NCI-H2081 treated with DMSO at 0.1 percent for 48 hours (cell line): ENCODE measurements around the gene DCXR.
"Not testable (repeated sequence)": the region's sequence is repeated elsewhere in the genome, so short reads cannot be mapped to it uniquely, and the experiment has no call there.

Experiments
- DNase-seq: peaks from one replicate; lab custom pipeline; 2025; lab: John Stamatoyannopoulos, UW

Gene DCXR

DNA sequence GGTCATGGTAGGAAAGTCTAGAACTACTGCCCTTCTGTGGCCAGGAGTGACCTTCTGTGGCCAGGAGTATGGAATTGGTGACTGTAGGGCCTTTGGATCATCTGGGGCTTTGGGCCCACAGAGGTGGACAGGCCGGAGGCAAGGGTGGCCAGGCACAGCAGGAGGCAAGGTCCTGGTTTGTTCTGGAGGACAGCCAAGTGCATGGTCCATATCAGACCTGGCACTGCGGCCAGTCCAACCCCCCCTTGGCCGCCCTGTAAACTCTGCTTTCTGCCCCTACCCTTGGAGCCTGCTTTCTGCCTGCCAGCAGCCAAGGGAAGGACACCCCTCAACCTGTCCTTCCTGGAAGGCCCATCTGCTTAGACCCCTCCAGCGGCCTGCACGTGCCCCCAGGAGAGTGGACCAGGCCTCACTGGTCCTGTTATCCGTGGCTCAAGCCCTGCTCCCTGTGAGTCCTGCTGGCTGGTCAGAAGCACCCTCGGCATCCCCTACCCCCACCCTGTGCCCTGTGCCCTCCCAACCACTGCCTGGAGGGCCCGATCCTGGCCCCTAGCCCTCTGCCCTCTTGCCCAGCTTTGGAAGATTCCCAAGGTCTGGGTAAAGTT is 2.3 kb upstream of the DCXR start:
- no peak for DNase-seq

- not testable (repeated sequence) for DNase-seq
Measured at GRCh38 chr17:82038796-82039409, 1.4 kb upstream of the DCXR start.

- DNase-seq = no peak
Measured at GRCh38 chr17:82037889-82038195, 345 bp upstream of the DCXR start.

- DNase-seq = no peak
Measured at GRCh38 chr17:82036634-82037091, 834 bp downstream of the DCXR start.

- no peak for DNase-seq
Measured at GRCh38 chr17:82035956-82036633, 1.4 kb downstream of the DCXR start.

DNA sequence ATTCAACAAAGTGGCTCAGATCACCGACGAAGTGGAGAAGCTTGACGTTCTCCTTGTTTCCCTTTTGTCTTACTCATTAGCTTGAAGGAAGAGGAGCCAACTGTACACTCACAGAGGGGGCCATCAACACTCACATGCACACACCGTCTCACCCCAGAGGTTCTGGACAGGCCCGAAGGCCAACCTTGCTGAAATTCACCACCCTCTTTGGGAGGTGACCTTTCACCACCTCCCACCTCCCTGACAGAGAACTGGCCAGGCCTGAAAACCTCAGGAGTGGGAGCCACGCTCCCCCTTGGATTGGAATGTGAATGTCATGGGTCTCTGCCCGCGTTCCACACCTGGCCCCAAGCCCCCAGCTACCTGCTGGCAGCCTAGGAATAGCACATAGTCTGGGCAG is 2.0 kb downstream of the DCXR start:
- DNase-seq = no peak

DNA sequence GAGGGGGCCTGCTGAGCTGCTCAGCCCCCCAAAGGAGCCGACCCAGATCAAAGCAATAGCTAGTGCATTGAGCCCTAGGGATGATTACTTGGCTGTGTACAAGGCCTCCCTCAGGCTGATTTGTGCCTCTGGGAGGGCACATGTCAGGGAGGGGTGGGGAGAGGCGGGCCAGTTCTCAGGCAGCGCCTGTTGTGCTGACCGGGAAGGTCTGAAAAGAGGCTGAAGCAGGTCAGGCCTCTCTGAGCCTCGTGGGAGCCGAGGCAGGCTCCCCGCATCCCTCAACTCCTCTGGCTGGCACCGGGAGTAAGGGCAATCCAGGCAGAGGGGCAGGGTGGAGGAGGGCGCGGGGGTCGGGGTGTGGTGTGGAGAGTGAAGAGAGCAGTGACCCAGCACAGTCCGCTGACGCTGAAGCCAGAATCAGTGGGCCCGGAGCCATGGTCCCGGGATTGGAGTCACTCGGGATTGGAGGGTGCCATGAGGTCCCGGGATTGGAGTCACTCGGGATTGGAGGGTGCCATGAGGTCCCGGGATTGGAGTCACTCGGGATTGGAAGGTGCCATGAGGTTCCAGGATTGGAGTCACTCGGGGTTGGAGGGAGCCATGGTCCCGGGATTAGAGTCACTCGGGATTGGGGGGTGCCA is 3.0 kb downstream of the DCXR start:
- no peak for DNase-seq

DNA sequence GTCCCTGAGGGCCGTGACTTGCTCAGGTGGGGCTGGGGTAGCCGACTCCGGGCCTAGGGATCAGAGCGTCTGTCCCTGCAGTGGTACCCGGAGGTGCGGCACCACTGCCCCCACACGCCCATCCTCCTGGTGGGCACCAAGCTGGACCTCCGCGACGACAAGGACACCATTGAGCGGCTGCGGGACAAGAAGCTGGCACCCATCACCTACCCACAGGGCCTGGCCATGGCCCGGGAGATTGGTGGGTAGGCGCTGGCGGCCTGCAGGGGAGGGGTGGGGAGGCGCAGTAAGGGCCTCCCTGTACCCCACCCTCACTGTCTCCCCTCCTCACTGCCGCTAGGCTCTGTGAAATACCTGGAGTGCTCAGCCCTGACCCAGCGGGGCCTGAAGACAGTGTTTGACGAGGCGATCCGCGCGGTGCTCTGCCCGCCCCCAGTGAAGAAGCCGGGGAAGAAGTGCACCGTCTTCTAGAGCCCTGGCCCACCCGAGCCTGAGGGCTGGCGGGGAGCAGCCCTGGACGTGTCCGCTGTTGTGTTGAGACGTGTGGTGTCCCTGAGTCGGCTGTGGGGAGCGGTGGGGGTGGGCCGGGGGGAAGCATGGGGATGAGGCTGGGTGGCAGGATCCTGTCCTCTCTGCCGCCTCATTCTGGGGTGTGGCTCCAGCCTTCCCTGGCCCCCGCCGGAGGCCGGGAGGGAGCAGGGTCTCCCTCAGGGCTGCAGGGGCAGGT is 4.0 kb downstream of the DCXR start:
- DNase-seq = no peak

GRCh38 chr17:82031885-82032627 is 5.4 kb downstream of the DCXR start:
- no peak for DNase-seq

DNA sequence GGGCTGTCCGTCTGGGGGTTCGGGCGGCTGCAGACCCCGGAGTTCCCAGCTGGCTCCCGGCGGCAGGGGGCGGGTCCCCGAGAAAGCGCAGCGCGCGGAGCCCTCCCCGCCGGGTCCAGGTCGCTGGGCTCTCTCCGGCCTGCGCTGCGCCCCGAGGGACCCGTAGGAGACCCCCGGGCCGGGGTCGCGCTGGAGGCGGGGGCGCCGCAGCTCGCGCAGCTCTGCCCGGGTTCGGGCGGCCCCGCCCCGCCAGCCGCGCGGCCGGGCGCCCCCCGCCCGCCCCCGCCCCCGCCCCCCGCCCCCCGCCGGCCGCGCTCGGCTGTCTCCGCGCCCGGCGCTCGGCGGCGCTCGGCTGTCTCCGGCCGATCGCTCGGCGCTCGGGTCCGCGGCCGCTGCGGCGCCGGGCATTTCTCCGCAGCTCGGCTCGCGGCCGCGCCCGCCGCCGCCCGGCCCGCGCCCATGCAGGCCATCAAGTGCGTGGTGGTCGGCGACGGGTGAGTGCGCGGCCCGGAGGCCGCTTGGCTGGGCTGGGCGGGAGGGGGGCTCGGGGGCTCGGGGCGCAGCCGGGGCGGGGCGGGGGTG is 6.1 kb downstream of the DCXR start, which contains the start of gene RAC3:
Gene RAC3, plus strand, starts transcription at position 376 of the 582 bp plus-strand sequence. Its CDS starts 84 bp downstream, at position 460.
- no peak for DNase-seq

GRCh38 chr17:82030470-82031302 is 6.8 kb downstream of the DCXR start:
- DNase-seq = peak; percentile 42

GRCh38 chr17:82029990-82030469 is 7.5 kb downstream of the DCXR start:
- DNase-seq = no peak

DNA sequence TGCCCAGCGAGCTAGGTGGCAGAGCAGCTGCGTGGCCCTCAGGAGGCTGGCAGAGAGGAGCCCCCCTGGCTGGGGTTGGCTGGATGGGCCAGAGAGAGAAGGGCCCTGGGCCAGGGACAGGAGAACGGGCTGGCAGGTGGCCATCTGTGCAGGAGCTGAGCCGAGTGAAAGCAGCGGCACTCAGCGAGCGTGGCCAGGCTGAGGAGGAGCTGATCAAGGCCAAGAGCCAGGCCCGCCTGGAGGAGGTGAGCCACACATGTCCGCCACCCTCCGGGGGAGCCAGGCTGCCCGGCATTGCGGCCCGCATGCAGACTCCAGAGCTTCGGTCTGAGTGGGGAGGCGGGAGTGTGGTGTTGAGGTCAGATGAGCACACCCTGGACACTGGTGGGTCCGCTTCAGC is 8.1 kb downstream of the DCXR start:
- no peak for DNase-seq

- DNase-seq = no peak
Measured at GRCh38 chr17:82028966-82029365, 8.5 kb downstream of the DCXR start.

- no peak for DNase-seq
Measured at GRCh38 chr17:82028246-82028645, 9.3 kb downstream of the DCXR start.

DNA sequence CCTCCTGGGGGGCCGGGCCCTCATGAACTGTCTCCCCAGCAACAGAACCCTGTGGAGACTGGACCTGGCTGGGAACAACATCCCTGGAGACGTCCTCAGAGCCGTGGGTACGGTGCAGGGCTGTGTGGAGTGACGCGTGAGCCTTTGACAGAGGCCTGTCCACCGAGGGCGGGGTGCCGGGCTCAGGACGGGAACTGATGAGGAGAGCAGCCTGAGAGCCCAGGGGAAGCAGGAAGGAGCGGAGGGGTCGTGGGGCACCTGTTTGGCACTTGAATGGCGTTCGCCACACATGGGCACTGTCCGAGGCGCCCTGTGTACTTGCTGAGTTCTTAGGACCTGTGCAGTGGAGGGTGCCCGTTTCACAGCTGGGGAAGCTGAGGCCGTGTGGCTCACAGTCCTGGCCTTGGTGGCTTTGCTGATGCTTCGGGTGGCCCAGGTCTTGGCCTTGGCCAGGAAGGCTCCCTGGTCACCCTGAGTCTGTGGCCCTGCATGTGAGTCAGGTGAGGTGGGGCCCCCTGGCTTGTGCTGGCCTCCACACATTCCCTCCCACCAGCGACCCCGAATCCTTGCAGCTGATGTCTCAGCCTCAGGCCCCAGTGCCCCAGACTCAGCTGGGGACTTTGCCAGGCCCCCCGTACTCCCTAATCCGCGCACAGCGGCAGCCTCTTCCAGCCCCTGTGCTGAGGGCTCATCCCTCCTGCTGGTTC is 11.9 kb downstream of the DCXR start:
- no peak for DNase-seq

DNA sequence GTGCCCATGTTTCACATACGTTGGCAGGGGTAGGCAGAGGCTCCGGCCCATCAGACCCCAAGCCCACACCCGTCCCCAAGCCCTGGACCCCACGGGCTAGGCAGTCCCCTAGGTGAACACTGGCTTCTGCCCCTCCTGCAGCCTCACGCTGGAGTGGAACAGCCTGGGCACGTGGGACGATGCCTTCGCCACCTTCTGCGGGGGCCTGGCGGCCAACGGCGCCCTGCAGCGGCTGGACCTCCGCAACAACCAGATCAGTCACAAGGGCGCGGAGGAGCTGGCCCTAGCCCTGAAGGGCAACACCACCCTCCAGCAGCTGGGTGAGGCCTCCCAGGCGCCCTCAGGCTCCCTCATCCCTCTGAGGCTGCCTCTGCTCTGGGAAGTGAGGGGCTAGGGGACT is 12.6 kb downstream of the DCXR start:
- DNase-seq = no peak

DNA sequence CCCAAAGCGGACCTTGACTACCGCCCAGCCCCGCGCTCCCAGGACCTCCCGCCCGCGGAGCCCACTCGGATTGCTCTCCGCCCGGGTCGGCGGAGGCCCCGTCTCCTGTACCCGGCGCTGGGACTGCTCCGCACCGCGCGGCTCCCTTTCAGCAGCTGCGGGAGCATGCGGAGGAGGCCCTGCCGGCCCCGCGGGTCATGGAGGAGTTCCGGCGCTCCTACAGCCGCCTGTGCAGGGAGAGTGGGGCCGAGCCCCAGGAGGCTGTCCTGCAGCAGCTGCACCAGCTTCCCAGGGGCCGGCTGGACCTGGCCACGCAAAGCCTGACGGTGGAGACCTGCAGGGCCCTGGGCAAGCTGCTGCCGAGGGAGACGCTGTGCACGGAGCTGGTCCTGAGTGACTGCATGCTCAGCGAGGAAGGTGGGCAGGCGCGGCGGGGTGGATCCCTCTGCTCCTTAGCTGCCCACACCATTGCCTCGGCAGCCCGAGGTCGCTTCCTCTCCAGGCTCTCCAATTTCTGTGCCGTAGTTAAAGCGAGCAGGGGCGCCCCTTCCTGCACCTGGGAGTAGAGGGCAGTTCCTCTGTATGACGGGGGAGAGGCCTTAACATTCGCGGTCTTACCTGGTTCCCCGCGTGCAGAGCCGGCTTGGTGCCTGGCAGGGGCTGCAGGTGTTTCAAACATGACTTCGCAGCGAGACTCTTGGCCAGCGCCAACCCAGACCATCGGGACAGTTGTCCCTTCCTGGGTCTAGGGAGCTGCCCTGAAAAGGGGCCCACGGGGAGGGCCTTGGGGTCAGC is 13.9 kb downstream of the DCXR start:
- no peak for DNase-seq

DNA sequence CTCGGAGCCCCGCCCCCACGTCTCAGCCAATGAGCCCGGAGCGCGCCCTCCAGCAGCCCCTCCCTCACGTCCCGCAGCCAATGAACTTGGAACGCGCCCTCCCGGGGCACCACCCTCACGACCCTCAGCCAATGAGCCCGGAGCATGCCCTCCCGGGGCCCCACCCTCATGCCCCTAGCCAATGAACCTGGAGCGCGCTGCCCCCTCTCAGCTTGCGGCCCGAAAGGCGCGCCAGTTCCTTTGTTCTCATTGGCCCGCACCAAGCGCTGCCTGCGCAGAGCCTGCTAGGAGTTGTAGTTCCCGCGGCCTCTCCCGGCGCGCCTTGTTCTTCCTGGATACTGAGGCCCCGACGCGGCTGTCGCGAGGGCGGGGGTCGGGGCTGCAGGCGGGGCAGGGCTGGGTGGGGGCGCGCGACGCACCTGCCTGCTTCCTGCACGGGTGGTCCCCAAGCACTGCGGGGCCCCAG is 14.5 kb downstream of the DCXR start, which contains the start of gene LRRC45:
Gene LRRC45, plus strand, starts transcription at position 325 of the 466 bp plus-strand sequence. CDS start 339 bp downstream, outside the sequence.
- peak; percentile 98 for DNase-seq
